ENCODE data around the gene SEMA3A.

DNA sequence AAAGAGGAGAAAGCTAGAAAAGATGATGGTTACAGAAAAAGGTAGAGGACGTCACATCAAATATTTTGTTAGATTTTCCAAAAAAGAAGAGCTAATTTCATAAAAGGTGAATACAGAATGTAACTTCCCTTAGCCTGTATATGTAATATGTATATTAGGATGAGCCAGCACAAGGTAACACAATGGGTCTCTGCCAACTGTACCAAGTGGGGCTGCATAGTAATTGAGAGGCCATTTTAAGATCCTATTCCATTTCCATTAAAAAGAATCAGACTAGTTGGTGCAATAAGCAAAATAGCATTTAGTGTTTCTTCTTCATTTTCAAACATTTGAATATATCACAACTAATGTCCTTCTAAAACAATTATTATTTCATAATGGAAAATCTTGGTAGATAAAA, 134.6 kb downstream of the SEMA3A start:
- TF ChIP-seq, protein P1, sequence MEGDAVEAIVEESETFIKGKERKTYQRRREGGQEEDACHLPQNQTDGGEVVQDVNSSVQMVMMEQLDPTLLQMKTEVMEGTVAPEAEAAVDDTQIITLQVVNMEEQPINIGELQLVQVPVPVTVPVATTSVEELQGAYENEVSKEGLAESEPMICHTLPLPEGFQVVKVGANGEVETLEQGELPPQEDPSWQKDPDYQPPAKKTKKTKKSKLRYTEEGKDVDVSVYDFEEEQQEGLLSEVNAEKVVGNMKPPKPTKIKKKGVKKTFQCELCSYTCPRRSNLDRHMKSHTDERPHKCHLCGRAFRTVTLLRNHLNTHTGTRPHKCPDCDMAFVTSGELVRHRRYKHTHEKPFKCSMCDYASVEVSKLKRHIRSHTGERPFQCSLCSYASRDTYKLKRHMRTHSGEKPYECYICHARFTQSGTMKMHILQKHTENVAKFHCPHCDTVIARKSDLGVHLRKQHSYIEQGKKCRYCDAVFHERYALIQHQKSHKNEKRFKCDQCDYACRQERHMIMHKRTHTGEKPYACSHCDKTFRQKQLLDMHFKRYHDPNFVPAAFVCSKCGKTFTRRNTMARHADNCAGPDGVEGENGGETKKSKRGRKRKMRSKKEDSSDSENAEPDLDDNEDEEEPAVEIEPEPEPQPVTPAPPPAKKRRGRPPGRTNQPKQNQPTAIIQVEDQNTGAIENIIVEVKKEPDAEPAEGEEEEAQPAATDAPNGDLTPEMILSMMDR (conservative IDR thresholded peaks at IDR 0.05; ENCODE audit: low read length), result no peak
- TF ChIP-seq EZH2phosphoT487 (IDR thresholded peaks at IDR 0.05; ENCODE audit: borderline replicate concordance, low read depth, low read length), result no peak

All from OCI-LY7 (cell line).